Effector memory CD8-positive, alpha-beta T cell (primary cell): ENCODE data around the gene SKOR1.

ENCODE experiments used
- ATAC-seq: fragments of 150-1000 bp; cut with Tn5 transposase; replicated peaks from 2 replicates; pipeline ENCODE4 v1.10.0; 2021; ENCODE audit warnings: mild to moderate bottlenecking, moderate library complexity
- DNase-seq, 3 experiments: peaks; one replicate each; pipeline ENCODE4 v3.0.0; 2021
- H3K27ac Mint-ChIP-seq, 2 donors: one replicate each; pipeline ENCODE4 v1.8.0; 2022; ENCODE audit warnings: mild to moderate bottlenecking in 2 of 2, mixed read lengths in 2 of 2, moderate library complexity in 2 of 2
- H3K27me3 Mint-ChIP-seq, 2 donors: one replicate each; pipeline ENCODE4 v1.8.0; 2022; ENCODE audit warnings: mixed read lengths in 2 of 2
- H3K36me3 Mint-ChIP-seq: one replicate; pipeline ENCODE4 v1.8.0; 2022; ENCODE audit warnings: mild to moderate bottlenecking, moderate library complexity, mixed read lengths; ENCODE audit not compliant: insufficient read depth
- H3K4me1 Mint-ChIP-seq, 2 donors: one replicate each; pipeline ENCODE4 v1.8.0; 2022; ENCODE audit warnings: low read depth in 2 of 2, mixed read lengths in 2 of 2
- H3K4me3 Mint-ChIP-seq, 2 donors: one replicate each; pipeline ENCODE4 v1.8.0; 2022; ENCODE audit warnings: mild to moderate bottlenecking in 2 of 2, mixed read lengths in 2 of 2, moderate library complexity in 2 of 2
- H3K9me3 Mint-ChIP-seq, 2 donors: one replicate each; pipeline ENCODE4 v1.8.0; 2022; ENCODE audit warnings: mixed read lengths in 2 of 2

SKOR1 gene

DNA sequence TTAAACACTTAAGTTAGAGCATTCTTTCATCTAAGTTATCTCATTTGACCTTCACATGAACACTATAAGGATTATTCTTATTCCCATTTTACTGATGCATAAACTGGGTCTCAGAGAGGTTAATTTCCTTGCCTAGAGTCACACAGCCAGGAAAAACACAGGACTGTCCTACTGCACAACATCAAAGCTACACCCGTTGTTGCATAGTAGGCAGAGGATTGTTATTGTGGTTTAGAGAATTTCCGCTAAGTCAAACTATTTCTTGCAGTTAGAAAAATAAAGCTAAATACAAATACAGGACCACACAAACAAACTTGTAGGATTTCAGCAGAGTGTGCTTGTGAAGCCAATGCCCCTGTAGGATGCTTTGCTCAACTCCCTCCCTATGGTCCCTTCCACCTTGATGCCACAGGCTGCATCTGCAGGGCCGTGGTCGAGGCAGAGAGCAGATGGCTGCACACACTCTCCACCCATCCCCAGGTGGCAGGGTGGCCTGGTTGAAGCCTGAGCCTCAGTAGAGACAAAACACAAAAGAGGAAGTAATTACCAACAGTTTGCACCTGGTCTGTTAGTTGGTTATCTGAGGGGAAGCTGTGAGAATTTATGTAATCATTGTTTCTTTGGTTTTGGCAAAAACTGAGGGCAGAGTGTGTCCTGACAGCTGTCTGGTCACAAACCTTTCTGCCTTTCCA is 41.1 kb upstream of the SKOR1 start:
- peak in 1 of 3 experiments; percentile 7 for DNase-seq
- Mint-ChIP-seq H3K27me3 (no peaks in the 10 kb centered on the region), H3K4me1 (peaks cover 8 to 31% of the 10 kb centered on the region in 2 donors), H3K36me3 (peaks cover 8% of the 10 kb centered on the region), H3K4me3 (peak overlapping the region in 1 of 2 donors; percentile 55), H3K9me3 (no peaks in the 10 kb centered on the region), H3K27ac (peak overlapping the region in 1 of 2 donors; percentile 61)
- peak; percentile 56 for ATAC-seq

DNA sequence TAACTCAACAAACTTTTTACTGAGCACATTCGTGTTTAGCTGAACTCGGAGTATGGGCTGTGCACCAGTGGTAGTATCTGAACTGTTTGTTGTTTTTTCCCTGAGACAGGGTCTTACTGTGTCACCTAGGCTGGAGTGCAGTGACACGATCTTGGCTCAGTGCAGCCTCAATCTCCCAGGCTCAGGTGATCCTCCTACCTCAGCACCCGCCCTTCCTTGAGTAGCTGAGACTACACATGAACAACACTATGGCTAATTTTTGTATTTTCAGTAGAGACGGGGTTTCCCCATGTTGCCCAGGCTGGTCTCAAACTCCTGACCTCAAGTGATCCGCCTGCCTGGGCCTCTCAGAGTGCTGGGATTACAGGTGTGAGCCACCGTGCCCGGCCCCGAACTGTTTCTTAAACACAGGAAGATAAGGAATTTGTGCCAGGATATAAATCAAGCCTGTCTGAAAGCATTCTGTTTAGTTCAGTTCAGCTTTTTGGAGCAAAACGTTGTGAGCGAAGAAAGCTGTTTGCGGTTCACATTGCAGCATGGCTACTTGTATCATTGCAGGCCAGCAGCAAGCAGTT is 40.4 kb upstream of the SKOR1 start:
- Mint-ChIP-seq H3K27me3 (no peaks in the 10 kb centered on the region), H3K9me3 (no peaks in the 10 kb centered on the region), H3K36me3 (peaks cover 8% of the 10 kb centered on the region), H3K4me1 (peaks cover 8 to 31% of the 10 kb centered on the region in 2 donors), H3K4me3 (peak overlapping the region in 1 of 2 donors; percentile 55), H3K27ac (peak overlapping the region in 1 of 2 donors; percentile 39)
- DNase-seq (no peak), ATAC-seq (no peak)

DNA sequence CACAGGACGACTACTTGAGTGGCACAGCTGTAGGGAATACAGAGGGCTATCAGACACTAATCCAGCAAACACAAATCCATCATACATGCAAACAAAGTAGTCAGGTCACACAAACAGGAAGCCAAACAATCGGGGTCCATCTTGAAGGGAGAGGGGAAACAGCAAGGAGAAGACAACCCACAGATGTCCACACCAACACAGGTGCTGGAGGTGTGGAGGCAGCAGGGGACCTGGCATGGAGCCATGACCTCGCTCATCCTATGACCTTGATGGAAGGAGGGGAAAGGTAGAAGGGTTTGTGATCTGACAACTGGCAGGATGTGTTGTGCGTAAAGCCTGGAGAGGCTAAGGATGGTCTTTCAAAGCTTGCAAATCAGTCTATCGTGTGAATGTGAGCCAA is 39.9 kb upstream of the SKOR1 start:
- no peak for DNase-seq
- H3K4me3 Mint-ChIP-seq, result no peak overlapping the region
- peak overlapping the region in 1 of 2 donors; percentile 39 for H3K27ac Mint-ChIP-seq

DNA sequence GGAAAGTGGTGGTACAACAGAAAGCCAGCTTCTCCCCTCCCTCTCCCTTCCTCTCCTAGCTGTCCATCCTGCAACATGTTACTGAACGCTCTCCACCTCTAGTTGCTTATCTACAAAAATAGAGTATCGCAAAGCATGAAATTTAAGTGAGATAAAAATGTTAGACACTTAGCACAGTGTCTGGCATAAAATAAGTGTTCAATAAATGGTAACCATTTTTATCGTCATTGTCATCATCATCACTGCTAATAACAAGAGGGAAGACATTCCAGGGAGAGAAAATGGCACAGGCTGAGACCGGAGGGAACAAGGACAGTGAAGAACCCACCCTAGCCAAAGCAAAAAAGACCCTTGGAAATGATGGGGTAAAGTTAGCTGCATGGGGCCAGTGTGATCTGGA is 38.7 kb upstream of the SKOR1 start:
- ATAC-seq (no peak), DNase-seq (no peak)
- Mint-ChIP-seq H3K4me3 (no peak overlapping the region), H3K36me3 (peaks cover 8% of the 10 kb centered on the region), H3K27me3 (no peaks in the 10 kb centered on the region), H3K4me1 (peaks cover 9 to 31% of the 10 kb centered on the region in 2 donors), H3K27ac (no peak overlapping the region), H3K9me3 (no peaks in the 10 kb centered on the region)

More for the DNA sequence above, 39.9 kb upstream of the SKOR1 start:
- H3K4me1 Mint-ChIP-seq, result peaks cover 9 to 31% of the 10 kb centered on the region in 2 donors
- H3K9me3 Mint-ChIP-seq, result no peaks in the 10 kb centered on the region
- ATAC-seq, result no peak
- H3K36me3 Mint-ChIP-seq, result peaks cover 8% of the 10 kb centered on the region
- no peaks in the 10 kb centered on the region for H3K27me3 Mint-ChIP-seq

GRCh38 chr15:67788986-67789385 is 36.3 kb upstream of the SKOR1 start:
- Mint-ChIP-seq H3K27me3 (no peaks in the 10 kb centered on the region), H3K4me1 (peaks cover 7 to 22% of the 10 kb centered on the region in 2 donors), H3K27ac (no peak overlapping the region), H3K36me3 (peaks cover 11% of the 10 kb centered on the region), H3K4me3 (no peak overlapping the region), H3K9me3 (no peaks in the 10 kb centered on the region)
- ATAC-seq (no peak), DNase-seq (no peak)

GRCh38 chr15:67790610-67791319 is 34.5 kb upstream of the SKOR1 start:
- no peak overlapping the region for H3K27ac Mint-ChIP-seq
- DNase-seq (no peak), ATAC-seq (no peak)
- H3K4me1 Mint-ChIP-seq, result peaks cover 4 to 7% of the 10 kb centered on the region in 2 donors
- no peak overlapping the region for H3K4me3 Mint-ChIP-seq
- H3K36me3 Mint-ChIP-seq, result peaks cover 8% of the 10 kb centered on the region
- H3K27me3 Mint-ChIP-seq, result no peaks in the 10 kb centered on the region
- H3K9me3 Mint-ChIP-seq, result no peaks in the 10 kb centered on the region

- ATAC-seq (no peak), DNase-seq (no peak)
- H3K36me3 Mint-ChIP-seq, result peaks cover 4% of the 10 kb centered on the region
- H3K27ac Mint-ChIP-seq, result no peak overlapping the region
- no peak overlapping the region for H3K4me3 Mint-ChIP-seq
- H3K4me1 Mint-ChIP-seq, result peaks cover 0 to 4% of the 10 kb centered on the region in 2 donors
- H3K9me3 Mint-ChIP-seq, result no peaks in the 10 kb centered on the region
- no peaks in the 10 kb centered on the region for H3K27me3 Mint-ChIP-seq
Observed at GRCh38 chr15:67792250-67792942, 32.9 kb upstream of the SKOR1 start.

- DNase-seq (no peak), ATAC-seq (no peak)
- no peaks in the 10 kb centered on the region for H3K27me3 Mint-ChIP-seq
Observed at GRCh38 chr15:67794832-67795574, 30.3 kb upstream of the SKOR1 start.

DNA sequence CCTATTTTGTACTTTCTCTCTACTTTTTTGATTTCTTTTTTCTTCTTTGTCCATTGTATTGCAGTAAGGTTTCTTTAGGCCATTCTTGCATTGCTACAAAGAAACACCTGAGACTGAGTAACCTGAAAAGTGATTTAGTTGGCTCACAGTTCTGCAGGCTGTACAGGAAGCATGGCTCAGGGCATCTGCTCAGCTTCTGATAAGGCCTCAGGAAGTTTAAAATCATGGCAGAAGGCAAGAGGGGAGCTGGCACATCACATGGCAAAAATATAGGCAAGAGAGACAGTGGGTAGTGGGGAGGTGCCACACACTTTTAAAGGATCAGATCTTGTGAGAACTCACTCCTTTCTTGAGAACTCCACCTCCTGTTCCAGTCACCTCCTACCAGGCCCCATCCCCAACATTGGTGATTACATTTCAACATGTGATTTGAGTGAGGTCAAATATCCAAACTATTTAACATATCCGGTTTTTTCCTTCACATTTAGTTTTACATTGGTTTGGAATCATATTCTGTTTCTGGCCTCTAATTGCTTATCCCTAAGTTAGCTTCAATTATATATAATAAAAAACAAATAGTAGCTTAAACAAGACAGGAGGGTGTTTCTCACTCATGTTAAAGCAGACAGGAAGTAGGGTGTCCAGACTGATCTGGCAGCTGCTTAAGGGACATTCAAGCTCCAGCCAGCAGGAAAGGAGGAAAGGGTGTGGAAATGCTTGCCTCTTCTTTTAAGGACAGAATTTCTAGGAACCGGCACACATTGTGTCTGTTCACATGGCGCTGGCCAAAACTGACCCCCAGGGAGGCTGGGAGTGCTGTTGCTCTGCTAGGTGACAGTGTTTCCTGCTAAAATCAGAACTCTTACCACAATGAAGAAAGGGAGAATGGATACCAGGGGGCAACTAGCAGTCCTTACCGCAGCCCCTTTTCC is 28.8 kb upstream of the SKOR1 start:
- Mint-ChIP-seq H3K9me3 (no peaks in the 10 kb centered on the region), H3K27ac (no peak overlapping the region), H3K27me3 (no peaks in the 10 kb centered on the region), H3K4me1 (peaks cover 0 to 3% of the 10 kb centered on the region in 2 donors), H3K36me3 (peaks cover 8% of the 10 kb centered on the region), H3K4me3 (no peak overlapping the region)
- ATAC-seq, result no peak
- DNase-seq, result no peak

More at GRCh38 chr15:67794832-67795574, 30.3 kb upstream of the SKOR1 start:
- H3K27ac Mint-ChIP-seq, result no peak overlapping the region
- H3K9me3 Mint-ChIP-seq, result no peaks in the 10 kb centered on the region
- no peak overlapping the region for H3K4me3 Mint-ChIP-seq
- peaks cover 0 to 4% of the 10 kb centered on the region in 2 donors for H3K4me1 Mint-ChIP-seq
- H3K36me3 Mint-ChIP-seq, result peaks cover 8% of the 10 kb centered on the region

GRCh38 chr15:67799801-67800205 is 25.5 kb upstream of the SKOR1 start:
- DNase-seq, result no peak
- Mint-ChIP-seq H3K27ac (no peak overlapping the region), H3K4me1 (no peaks in the 10 kb centered on the region), H3K27me3 (no peaks in the 10 kb centered on the region), H3K9me3 (no peaks in the 10 kb centered on the region), H3K36me3 (peaks cover 5% of the 10 kb centered on the region), H3K4me3 (no peak overlapping the region)
- ATAC-seq, result no peak

DNA sequence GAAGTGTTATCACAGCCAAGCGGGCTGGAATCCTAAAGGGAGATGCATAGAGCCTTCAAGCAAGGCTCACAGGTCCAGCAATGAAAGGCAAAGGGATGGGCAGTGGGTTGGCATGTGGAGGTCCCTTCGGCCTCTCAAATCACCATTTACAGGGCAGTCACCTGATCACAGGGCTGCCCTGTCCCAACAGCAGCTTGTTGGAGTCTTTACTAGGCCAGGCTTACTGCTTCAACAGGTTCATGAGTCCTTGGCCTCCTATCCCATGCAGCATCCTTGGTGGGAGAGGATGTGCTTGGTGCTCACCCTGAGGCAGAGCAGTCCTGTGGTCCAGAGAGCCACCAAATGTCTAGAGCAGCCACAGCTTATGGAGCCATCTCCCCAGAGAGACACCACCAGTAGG is 24.2 kb upstream of the SKOR1 start:
- Mint-ChIP-seq H3K4me3 (no peak overlapping the region), H3K9me3 (no peaks in the 10 kb centered on the region), H3K27me3 (no peaks in the 10 kb centered on the region), H3K36me3 (peaks cover 5% of the 10 kb centered on the region), H3K4me1 (no peaks in the 10 kb centered on the region), H3K27ac (no peak overlapping the region)
- DNase-seq (no peak), ATAC-seq (no peak)
